Liver (tissue), 9 donors: ENCODE results near the gene C19orf47. TPM values are rescaled to one million over a fixed set of nuclear protein-coding genes. Genes with fewer than 3 reads are reported as not detected.
"Not testable (repeated sequence)": the region's sequence is repeated elsewhere in the genome, so short reads cannot be mapped to it uniquely, and the experiment has no call there.

ENCODE experiments used
- DNase-seq: peaks from one replicate; pipeline ENCODE4 v3.0.0-alpha.2; 2017; ENCODE audit warnings: low spot score
- H3K27ac ChIP-seq, 2 donors: one replicate each; pipeline ENCODE4 v1.7.0; 2013; ENCODE audit warnings: inconsistent platforms in 2 of 2, low read length in 2 of 2, control low read depth in 1 of 2, low read depth in 1 of 2, mild to moderate bottlenecking in 1 of 2
- H3K27me3 ChIP-seq, 4 donors: one replicate each; pipeline versions ENCODE4 v1.6.1 to v1.7.0; 2013; ENCODE audit warnings: low read length in 3 of 4, inconsistent platforms in 1 of 4, mild to moderate bottlenecking in 1 of 4, moderate library complexity in 1 of 4; ENCODE audit not compliant: control insufficient read depth in 4 of 4, insufficient read depth in 4 of 4
- H3K36me3 ChIP-seq, 4 donors: one replicate each; pipeline versions ENCODE4 v1.6.1 to v1.7.0; 2013; ENCODE audit warnings: low read length in 3 of 4, mild to moderate bottlenecking in 3 of 4, low read depth in 1 of 4, moderate library complexity in 1 of 4; ENCODE audit not compliant: control insufficient read depth in 4 of 4, insufficient read depth in 3 of 4
- H3K4me1 ChIP-seq, 4 donors: one replicate each; pipeline versions ENCODE4 v1.6.1 to v1.7.0; 2013; ENCODE audit warnings: low read length in 3 of 4, mild to moderate bottlenecking in 3 of 4, moderate library complexity in 1 of 4; ENCODE audit not compliant: control insufficient read depth in 4 of 4, insufficient read depth in 4 of 4
- H3K4me3 ChIP-seq, 3 donors: one replicate each; pipeline versions ENCODE4 v1.6.1 to v1.7.0; 2013; ENCODE audit warnings: low read length in 3 of 3, control low read depth in 1 of 3, low read depth in 1 of 3, mild to moderate bottlenecking in 1 of 3
- H3K9ac ChIP-seq, 2 donors: one replicate each; pipeline ENCODE4 v1.7.0; 2013; ENCODE audit warnings: low read length in 2 of 2, mild to moderate bottlenecking in 2 of 2, moderate library complexity in 2 of 2, control low read depth in 1 of 2, low read depth in 1 of 2
- H3K9me3 ChIP-seq, 4 donors: one replicate each; pipeline versions ENCODE4 v1.6.1 to v1.7.0; 2013; ENCODE audit warnings: low read length in 3 of 4; ENCODE audit not compliant: control insufficient read depth in 4 of 4
- ATF3 ChIP-seq: IDR thresholded peaks from 2 replicates; pipeline ENCODE4 v1.6.1; 2016; ENCODE audit warnings: antibody characterized with exemption
- EGR1 ChIP-seq, 2 donors: IDR thresholded peaks; 2 replicates each; pipeline ENCODE4 v1.6.1; 2016 to 2018; ENCODE audit warnings: antibody characterized with exemption in 2 of 2, low read depth in 2 of 2
- FOXA1 ChIP-seq: IDR thresholded peaks from 2 replicates; pipeline ENCODE4 v1.6.1; 2016; ENCODE audit warnings: antibody characterized with exemption
- FOXA2 ChIP-seq: IDR thresholded peaks from 2 replicates; pipeline ENCODE4 v1.6.1; 2016; ENCODE audit warnings: antibody characterized with exemption
- GABPA ChIP-seq, 2 donors: IDR thresholded peaks in 1 of 2; conservative IDR thresholded peaks in 1 of 2; 2 replicates each; pipeline ENCODE4 v1.6.1; 2016; ENCODE audit warnings: antibody characterized with exemption in 2 of 2, mild to moderate bottlenecking in 1 of 2, moderate library complexity in 1 of 2
- HNF4A ChIP-seq, 2 donors: conservative IDR thresholded peaks; 2 replicates each; pipeline ENCODE4 v1.6.1; 2016; ENCODE audit warnings: antibody characterized with exemption in 2 of 2, mild to moderate bottlenecking in 2 of 2
- HNF4G ChIP-seq: IDR thresholded peaks from 2 replicates; pipeline ENCODE4 v1.6.1; 2016; ENCODE audit warnings: antibody characterized with exemption
- JUND ChIP-seq, 2 donors: IDR thresholded peaks; 2 replicates each; pipeline ENCODE4 v1.6.1; 2016; ENCODE audit warnings: antibody characterized with exemption in 2 of 2
- MAX ChIP-seq: IDR thresholded peaks from 2 replicates; pipeline ENCODE4 v1.6.1; 2016; ENCODE audit warnings: antibody characterized with exemption
- NR2F2 ChIP-seq: IDR thresholded peaks from 2 replicates; pipeline ENCODE4 v1.6.1; 2016; ENCODE audit warnings: antibody characterized with exemption
- RAD21 ChIP-seq, 2 donors: IDR thresholded peaks; 2 replicates each; pipeline ENCODE4 v1.6.1; 2016; ENCODE audit warnings: antibody characterized with exemption in 2 of 2, mild to moderate bottlenecking in 2 of 2
- REST ChIP-seq: IDR thresholded peaks from 2 replicates; pipeline ENCODE4 v1.6.1; 2016; ENCODE audit warnings: antibody characterized with exemption, mild to moderate bottlenecking
- RXRA ChIP-seq, 2 donors: IDR thresholded peaks; 2 replicates each; pipeline ENCODE4 v1.6.1; 2017 to 2018; ENCODE audit warnings: antibody characterized with exemption in 2 of 2, mild to moderate bottlenecking in 1 of 2
- SP1 ChIP-seq: IDR thresholded peaks from 2 replicates; pipeline ENCODE4 v1.6.1; 2018; ENCODE audit warnings: antibody characterized with exemption, mild to moderate bottlenecking
- TAF1 ChIP-seq: conservative IDR thresholded peaks from 2 replicates; pipeline ENCODE4 v1.6.1; 2016; ENCODE audit warnings: antibody characterized with exemption, mild to moderate bottlenecking
- YY1 ChIP-seq: IDR thresholded peaks from 2 replicates; pipeline ENCODE4 v1.6.1; 2016; ENCODE audit warnings: antibody characterized with exemption, mild to moderate bottlenecking
- ZBTB33 ChIP-seq: IDR thresholded peaks from 2 replicates; pipeline ENCODE4 v1.6.1; 2016; ENCODE audit warnings: antibody characterized with exemption
- WGBS: extraction: QIAGEN DNeasy Blood & Tissue Kit; methylation state at CpG from one replicate; pipeline ENCODE4 v1.1.7; 2013; 5-methylcytosine and 5-hydroxymethylcytosine counted together
- polyA plus RNA-seq, 2 donors: library from polyadenylated mRNA; stranded (reverse) in 1 of 2; unstranded in 1 of 2; fragments of 200-250 nt in 1 of 2; fragments of >200 nt in 1 of 2; fragmentation: Nextera tagmentation in 1 of 2; extraction: Ambion mirVana in 1 of 2; gene quantifications; one replicate each; pipeline versions ENCODE4 v1.2.1 to v1.2.3, GENCODE V29; 2013 to 2015
- total RNA-seq, 2 donors: library from RNA; depleted of rRNA; stranded (reverse); fragments of >200 nt; gene quantifications; one replicate each; pipeline ENCODE4 v1.2.3, GENCODE V29; 2014
- donor health status: healthy.
- donor health status: healthy.
- donor health status: healthy.
- donor health status: healthy.
- donor health status: healthy.

C19orf47 gene
- total and polyA plus RNA-seq, 4 donors, result 3.9 to 6.0 (median 5.0) TPM

- H3K9ac ChIP-seq, result no peak overlapping the region
- no peaks in the 10 kb centered on the region for H3K9me3 ChIP-seq
- no peaks in the 10 kb centered on the region for H3K4me1 ChIP-seq
- no peak overlapping the region for H3K27ac ChIP-seq
- DNase-seq, result no peak
- TF ChIP-seq HNF4G (no peak), EGR1 (IDR thresholded peaks at IDR 0.05; ENCODE audit: low read depth in 2 of 2) (no peak), FOXA2 (no peak), RAD21 (IDR thresholded peaks at IDR 0.05) (no peak), ATF3 (no peak), HNF4A (conservative IDR thresholded peaks at IDR 0.05) (no peak), ZBTB33 (no peak), TAF1 (no peak)
- no peaks in the 10 kb centered on the region for H3K27me3 ChIP-seq
- H3K36me3 ChIP-seq, result peaks cover 5 to 49% (median 18%) of the 10 kb centered on the region in 4 donors
- 92% methylated on average over 7 of the region's 7 CpGs for WGBS
- no peak overlapping the region for H3K4me3 ChIP-seq
Observed at GRCh38 chr19:40370997-40371801, 23.0 kb upstream of the C19orf47 start.

GRCh38 chr19:40370253-40370652, 22.1 kb upstream of the C19orf47 start:
- not testable (repeated sequence) for DNase-seq, H3K27me3 ChIP-seq, H3K9ac ChIP-seq, H3K4me1 ChIP-seq, H3K27ac ChIP-seq, H3K9me3 ChIP-seq, H3K4me3 ChIP-seq
- peaks cover 5 to 46% (median 18%) of the 10 kb centered on the region in 4 donors for H3K36me3 ChIP-seq
- WGBS, result 95% methylated on average over 3 of the region's 3 CpGs

- Histone ChIP-seq H3K36me3 (peaks cover 5 to 46% (median 18%) of the 10 kb centered on the region in 4 donors), H3K4me1 (no peaks in the 10 kb centered on the region), H3K4me3 (no peak overlapping the region), H3K27ac (no peak overlapping the region), H3K27me3 (no peaks in the 10 kb centered on the region), H3K9ac (no peak overlapping the region), H3K9me3 (no peaks in the 10 kb centered on the region)
- WGBS, result 94% methylated on average over 12 of the region's 12 CpGs
- DNase-seq, result no peak
- no peak for TF ChIP-seq MAX
- TF ChIP-seq FOXA2, result no peak
- TF ChIP-seq SP1, result no peak
- no peak for TF ChIP-seq RAD21 (IDR thresholded peaks at IDR 0.05)
- TF ChIP-seq HNF4G, result no peak
- no peak for TF ChIP-seq NR2F2
- TF ChIP-seq ZBTB33, result no peak
- no peak for TF ChIP-seq ATF3
- TF ChIP-seq EGR1 (IDR thresholded peaks at IDR 0.05; ENCODE audit: low read depth in 2 of 2), result no peak
- no peak for TF ChIP-seq REST
- no peak for TF ChIP-seq RXRA (IDR thresholded peaks at IDR 0.05)
- TF ChIP-seq HNF4A (conservative IDR thresholded peaks at IDR 0.05), result no peak
- no peak for TF ChIP-seq FOXA1
- TF ChIP-seq YY1, result no peak
- TF ChIP-seq TAF1, result no peak
- no peak for TF ChIP-seq JUND (IDR thresholded peaks at IDR 0.05)
- TF ChIP-seq GABPA (IDR thresholded peaks at IDR 0.05 in 1 of 2, conservative IDR thresholded peaks at IDR 0.05 in 1 of 2), result no peak
Observed at GRCh38 chr19:40369797-40370196, 21.6 kb upstream of the C19orf47 start.
